ENCODE results near the gene VASP. TPM values are rescaled to one million over a fixed set of nuclear protein-coding genes. Genes with fewer than 3 reads are reported as not detected.

Gene VASP
- total and polyA plus RNA-seq, 2 of the 13 experiments (the other 11 are each of a cell fraction or from before 2014, with no cell fraction given), result 41.8 to 67.1 TPM

DNA sequence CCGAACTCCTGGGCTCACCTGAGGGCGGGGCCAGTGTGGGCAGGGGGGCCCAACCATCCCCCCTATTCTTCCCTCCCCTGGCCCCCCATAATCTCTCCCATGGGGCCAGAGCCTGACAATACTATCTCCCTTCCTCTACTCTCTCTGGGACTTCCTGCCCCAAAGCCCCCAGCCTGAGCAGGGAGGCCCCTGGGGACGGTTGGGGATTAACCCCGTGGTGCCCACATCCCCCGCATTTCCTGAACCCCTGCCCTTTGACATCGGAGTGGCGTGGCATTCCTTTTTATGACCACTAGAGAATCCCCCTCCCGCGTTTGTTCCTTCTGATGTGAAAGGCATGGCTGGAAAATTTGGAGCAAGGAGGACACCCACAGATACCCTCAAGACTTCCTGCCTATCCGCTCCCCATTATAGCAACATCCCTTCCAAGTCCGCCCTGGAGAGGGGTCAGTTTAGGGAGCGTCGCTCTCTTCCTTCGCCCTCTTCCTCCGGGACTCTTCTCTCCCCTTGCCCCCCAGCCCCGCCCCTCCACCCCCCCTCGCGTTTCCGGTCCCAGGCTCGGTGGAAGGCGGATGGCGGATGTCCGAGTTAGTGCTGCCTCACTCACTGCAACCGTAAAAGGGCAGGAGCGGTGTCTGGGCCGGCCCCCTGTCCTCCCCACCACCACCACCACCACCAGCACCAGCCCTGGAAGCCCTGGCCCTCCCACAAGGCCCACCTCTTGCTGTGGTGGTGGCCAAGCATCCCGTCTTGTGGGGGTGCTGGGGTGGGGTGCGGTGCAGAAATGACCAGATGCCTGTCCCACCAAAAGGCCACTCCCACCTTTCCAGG lies 1.8 kb downstream of the VASP start (continued):
- TF ChIP-seq ZNF510 (CRISPR knock-in tag; IDR thresholded peaks at IDR 0.05; ENCODE audit: low read depth) (0 out of 2 replicates have a peak, but pooled peaks have one; percentile 38), SIN3B (IDR thresholded peaks at IDR 0.05; ENCODE audit: low read length) (no peak), ZMYM2 (CRISPR knock-in tag; IDR thresholded peaks at IDR 0.05) (no peak), MED13 (CRISPR knock-in tag; IDR thresholded peaks at IDR 0.05) (no peak), ZNF180 (CRISPR knock-in tag; IDR thresholded peaks at IDR 0.05; ENCODE audit: borderline replicate concordance, low read depth) (no peak), NCOA2 (CRISPR knock-in tag; IDR thresholded peaks at IDR 0.05) (no peak), ZNF777 (CRISPR knock-in tag; IDR thresholded peaks at IDR 0.05) (no peak), PHF5A (CRISPR knock-in tag; IDR thresholded peaks at IDR 0.05; ENCODE audit: low read depth, unreplicated experiment) (no peak), SP1 (IDR thresholded peaks at IDR 0.05) (no peak), SP1 (CRISPR knock-in tag; IDR thresholded peaks at IDR 0.05) (0 out of 2 replicates have a peak, but pooled peaks have one; percentile 10), ZNF589 (CRISPR knock-in tag; conservative IDR thresholded peaks at IDR 0.05) (no peak), TBL1XR1 (IDR thresholded peaks at IDR 0.05; ENCODE audit: borderline replicate concordance, low read length, partially characterized antibody) (no peak), TEAD3 (CRISPR knock-in tag; optimal IDR thresholded peaks at IDR 0.05; ENCODE audit: borderline replicate concordance) (peak; percentile 6), KLF11 (CRISPR knock-in tag; IDR thresholded peaks at IDR 0.05) (no peak), HMGA1 (CRISPR knock-in tag; conservative IDR thresholded peaks at IDR 0.05) (no peak), ZNF335 (CRISPR knock-in tag; IDR thresholded peaks at IDR 0.05) (no peak), ZBTB21 (CRISPR knock-in tag; IDR thresholded peaks at IDR 0.05) (no peak), ZNF83 (CRISPR knock-in tag; IDR thresholded peaks at IDR 0.05; ENCODE audit: borderline replicate concordance) (no peak), AGO1 (IDR thresholded peaks at IDR 0.05; ENCODE audit: low read depth, low read length, poor library complexity, severe bottlenecking) (no peak), ZNF558 (CRISPR knock-in tag; IDR thresholded peaks at IDR 0.05; ENCODE audit: borderline replicate concordance) (no peak)
- TF ChIP-seq, protein P1, sequence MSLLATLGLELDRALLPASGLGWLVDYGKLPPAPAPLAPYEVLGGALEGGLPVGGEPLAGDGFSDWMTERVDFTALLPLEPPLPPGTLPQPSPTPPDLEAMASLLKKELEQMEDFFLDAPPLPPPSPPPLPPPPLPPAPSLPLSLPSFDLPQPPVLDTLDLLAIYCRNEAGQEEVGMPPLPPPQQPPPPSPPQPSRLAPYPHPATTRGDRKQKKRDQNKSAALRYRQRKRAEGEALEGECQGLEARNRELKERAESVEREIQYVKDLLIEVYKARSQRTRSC (CRISPR knock-in tag; IDR thresholded peaks at IDR 0.05; ENCODE audit: low read depth), result no peak
- TF ChIP-seq, protein P2, sequence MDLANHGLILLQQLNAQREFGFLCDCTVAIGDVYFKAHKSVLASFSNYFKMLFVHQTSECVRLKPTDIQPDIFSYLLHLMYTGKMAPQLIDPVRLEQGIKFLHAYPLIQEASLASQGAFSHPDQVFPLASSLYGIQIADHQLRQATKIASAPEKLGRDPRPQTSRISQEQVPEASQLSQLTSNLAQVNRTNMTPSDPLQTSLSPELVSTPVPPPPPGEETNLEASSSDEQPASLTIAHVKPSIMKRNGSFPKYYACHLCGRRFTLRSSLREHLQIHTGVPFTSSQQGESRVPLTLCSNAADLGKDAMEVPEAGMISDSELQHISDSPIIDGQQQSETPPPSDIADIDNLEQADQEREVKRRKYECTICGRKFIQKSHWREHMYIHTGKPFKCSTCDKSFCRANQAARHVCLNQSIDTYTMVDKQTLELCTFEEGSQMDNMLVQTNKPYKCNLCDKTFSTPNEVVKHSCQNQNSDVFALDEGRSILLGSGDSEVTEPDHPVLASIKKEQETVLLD (CRISPR knock-in tag; IDR thresholded peaks at IDR 0.05; ENCODE audit: low read depth), result no peak
- TF ChIP-seq, protein P3, sequence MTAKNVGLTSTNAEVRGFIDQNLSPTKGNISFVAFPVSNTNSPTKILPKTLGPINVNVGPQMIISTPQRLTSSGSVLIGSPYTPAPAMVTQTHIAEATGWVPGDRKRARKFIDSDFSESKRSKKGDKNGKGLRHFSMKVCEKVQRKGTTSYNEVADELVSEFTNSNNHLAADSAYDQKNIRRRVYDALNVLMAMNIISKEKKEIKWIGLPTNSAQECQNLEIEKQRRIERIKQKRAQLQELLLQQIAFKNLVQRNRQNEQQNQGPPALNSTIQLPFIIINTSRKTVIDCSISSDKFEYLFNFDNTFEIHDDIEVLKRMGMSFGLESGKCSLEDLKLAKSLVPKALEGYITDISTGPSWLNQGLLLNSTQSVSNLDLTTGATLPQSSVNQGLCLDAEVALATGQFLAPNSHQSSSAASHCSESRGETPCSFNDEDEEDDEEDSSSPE (CRISPR knock-in tag; IDR thresholded peaks at IDR 0.05), result no peak
- TF ChIP-seq, protein P4, sequence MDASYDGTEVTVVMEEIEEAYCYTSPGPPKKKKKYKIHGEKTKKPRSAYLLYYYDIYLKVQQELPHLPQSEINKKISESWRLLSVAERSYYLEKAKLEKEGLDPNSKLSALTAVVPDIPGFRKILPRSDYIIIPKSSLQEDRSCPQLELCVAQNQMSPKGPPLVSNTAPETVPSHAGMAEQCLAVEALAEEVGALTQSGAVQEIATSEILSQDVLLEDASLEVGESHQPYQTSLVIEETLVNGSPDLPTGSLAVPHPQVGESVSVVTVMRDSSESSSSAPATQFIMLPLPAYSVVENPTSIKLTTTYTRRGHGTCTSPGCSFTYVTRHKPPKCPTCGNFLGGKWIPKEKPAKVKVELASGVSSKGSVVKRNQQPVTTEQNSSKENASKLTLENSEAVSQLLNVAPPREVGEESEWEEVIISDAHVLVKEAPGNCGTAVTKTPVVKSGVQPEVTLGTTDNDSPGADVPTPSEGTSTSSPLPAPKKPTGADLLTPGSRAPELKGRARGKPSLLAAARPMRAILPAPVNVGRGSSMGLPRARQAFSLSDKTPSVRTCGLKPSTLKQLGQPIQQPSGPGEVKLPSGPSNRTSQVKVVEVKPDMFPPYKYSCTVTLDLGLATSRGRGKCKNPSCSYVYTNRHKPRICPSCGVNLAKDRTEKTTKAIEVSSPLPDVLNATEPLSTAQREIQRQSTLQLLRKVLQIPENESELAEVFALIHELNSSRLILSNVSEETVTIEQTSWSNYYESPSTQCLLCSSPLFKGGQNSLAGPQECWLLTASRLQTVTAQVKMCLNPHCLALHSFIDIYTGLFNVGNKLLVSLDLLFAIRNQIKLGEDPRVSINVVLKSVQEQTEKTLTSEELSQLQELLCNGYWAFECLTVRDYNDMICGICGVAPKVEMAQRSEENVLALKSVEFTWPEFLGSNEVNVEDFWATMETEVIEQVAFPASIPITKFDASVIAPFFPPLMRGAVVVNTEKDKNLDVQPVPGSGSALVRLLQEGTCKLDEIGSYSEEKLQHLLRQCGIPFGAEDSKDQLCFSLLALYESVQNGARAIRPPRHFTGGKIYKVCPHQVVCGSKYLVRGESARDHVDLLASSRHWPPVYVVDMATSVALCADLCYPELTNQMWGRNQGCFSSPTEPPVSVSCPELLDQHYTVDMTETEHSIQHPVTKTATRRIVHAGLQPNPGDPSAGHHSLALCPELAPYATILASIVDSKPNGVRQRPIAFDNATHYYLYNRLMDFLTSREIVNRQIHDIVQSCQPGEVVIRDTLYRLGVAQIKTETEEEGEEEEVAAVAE (CRISPR knock-in tag; IDR thresholded peaks at IDR 0.05; ENCODE audit: borderline replicate concordance), result 0 out of 2 replicates have a peak, but pooled peaks have one; percentile 6
